Measurements from ENCODE around the gene MYO5B. TPM values are rescaled to one million over a fixed set of nuclear protein-coding genes. Genes with fewer than 3 reads are reported as not detected.

Gene MYO5B
- total and polyA plus RNA-seq, 10 of the 15 experiments (the other 5 are each of a cell fraction or from before 2014, with no cell fraction given), result 2.5 to 4.5 (median 3.3) TPM

DNA sequence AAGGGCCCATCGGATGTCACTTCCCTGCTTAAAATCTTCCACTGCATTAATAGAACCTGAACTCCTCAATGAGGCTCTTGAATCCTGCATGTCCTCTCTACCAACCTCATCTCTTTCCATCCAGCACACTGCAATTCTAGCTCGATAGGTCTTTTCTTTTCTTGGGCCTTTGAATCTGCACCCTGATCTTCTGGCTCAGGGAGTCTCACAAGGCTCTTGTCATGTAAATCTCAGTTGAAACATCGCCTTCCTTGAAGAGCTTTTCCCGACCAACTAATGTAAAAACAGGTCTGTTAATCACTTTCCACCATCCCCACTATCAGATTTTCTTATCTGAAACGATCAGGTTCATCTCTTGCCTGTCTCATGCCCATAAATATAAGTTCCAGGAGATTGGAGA is 120.5 kb downstream of the MYO5B start:
- in situ Hi-C loops (cut with MboI), result no loop called here
- H3K4me1 ChIP-seq (ENCODE audit: control insufficient read depth, insufficient read depth, low read length), result no peaks in the 10 kb centered on the region
- intact Hi-C loops (cut with micrococcal nuclease; ENCODE audit: unreplicated experiment), result no loop called here
- H2AFZ ChIP-seq (ENCODE audit: control insufficient read depth, low read depth, low read length), result no peak overlapping the region
- TF ChIP-seq CUX1 (IDR thresholded peaks at IDR 0.05; ENCODE audit: insufficient replicate concordance, low read depth, low read length) (no peak), RCOR1 (conservative IDR thresholded peaks at IDR 0.05; ENCODE audit: low read depth, low read length) (no peak), MXI1 (IDR thresholded peaks at IDR 0.05; ENCODE audit: low read depth, low read length) (no peak), CBX5 (IDR thresholded peaks at IDR 0.05; ENCODE audit: low read depth) (no peak), CBFB (IDR thresholded peaks at IDR 0.05; ENCODE audit: low read depth) (no peak), ZSCAN29 (IDR thresholded peaks at IDR 0.05) (no peak), MTA2 (IDR thresholded peaks at IDR 0.05; ENCODE audit: low read depth) (no peak), POLR2AphosphoS2 (IDR thresholded peaks at IDR 0.05; ENCODE audit: low read depth, low read length) (no peak), MYB (IDR thresholded peaks at IDR 0.05; ENCODE audit: borderline replicate concordance, low read depth, low read length) (no peak), CHD2 (IDR thresholded peaks at IDR 0.05; ENCODE audit: borderline replicate concordance, low read depth, low read length) (no peak)
- H3K9ac ChIP-seq (ENCODE audit: control insufficient read depth, insufficient read depth, low read length), result no peak overlapping the region
- no peaks in the 10 kb centered on the region for H3K79me2 ChIP-seq (ENCODE audit: control insufficient read depth, insufficient read depth, low read length)
- no peak for DNase-seq (ENCODE audit: low read depth, low spot score)
- no peak overlapping the region for H3K27ac ChIP-seq (ENCODE audit: control insufficient read depth, insufficient read depth)
- RAD21 ChIA-PET (ENCODE audit: unreplicated experiment), result no interaction called here
- no peaks in the 10 kb centered on the region for H3K36me3 ChIP-seq (ENCODE audit: control insufficient read depth in 2 of 2, insufficient read depth in 2 of 2, low read length in 1 of 2)
- POLR2A ChIA-PET, result interaction anchor here (1.8 kb wide), 1 partner anchor 14 kb away, joined by 5 read pairs; no protein-coding TSS in a partner anchor
- 10% methylated on average over 5 of the region's 5 CpGs for WGBS (ENCODE audit: insufficient coverage, insufficient replicate concordance, low lambda C conversion rate, missing lambda C conversion rate)
- no peak overlapping the region for H3K4me3 ChIP-seq
- no peaks in the 10 kb centered on the region for H3K9me3 ChIP-seq (replicated peaks; ENCODE audit: control insufficient read depth, insufficient read depth, low read length)
- 0 out of 4 replicates have a peak, but pooled peaks cover 0 to 4% of the 10 kb centered on the region in 2 experiments for H3K27me3 ChIP-seq (replicated peaks in 1 of 2; ENCODE audit: control insufficient read depth in 2 of 2, insufficient read depth in 2 of 2, low read length in 1 of 2)
- no peaks in the 10 kb centered on the region for H4K20me1 ChIP-seq (ENCODE audit: control insufficient read depth, insufficient read depth)
- BruUV-seq (replicated peaks), result no TSS peak
- CTCF ChIA-PET, result no interaction called here
- SMC1A ChIA-PET (ENCODE audit: uncharacterized antibody, unreplicated experiment), result interaction anchor here (0.7 kb wide), 1 partner anchor 603 kb away, joined by 3 read pairs; no protein-coding TSS in a partner anchor
- H3K4me2 ChIP-seq (ENCODE audit: control insufficient read depth, insufficient read depth), result no peak overlapping the region
- FAIRE-seq, result no peak
- ATAC-seq, result no peak
